B cell (primary cell): ENCODE data around the gene NPR2.

Source experiments
- EZH2 ChIP-seq: IDR thresholded peaks from 2 replicates; pipeline ENCODE4 v1.6.1; 2012; ENCODE audit warnings: borderline replicate concordance, low read depth, mild to moderate bottlenecking, moderate library complexity, low read length; ENCODE audit not compliant: insufficient read depth, poor library complexity, severe bottlenecking
- TF ChIP-seq, protein P1 (sequence below): fragments of 200-600 bp; IDR thresholded peaks from one replicate; pipeline ENCODE4 v1.8.0; 2022; ENCODE audit warnings: antibody characterized with exemption, mild to moderate bottlenecking

DNA sequence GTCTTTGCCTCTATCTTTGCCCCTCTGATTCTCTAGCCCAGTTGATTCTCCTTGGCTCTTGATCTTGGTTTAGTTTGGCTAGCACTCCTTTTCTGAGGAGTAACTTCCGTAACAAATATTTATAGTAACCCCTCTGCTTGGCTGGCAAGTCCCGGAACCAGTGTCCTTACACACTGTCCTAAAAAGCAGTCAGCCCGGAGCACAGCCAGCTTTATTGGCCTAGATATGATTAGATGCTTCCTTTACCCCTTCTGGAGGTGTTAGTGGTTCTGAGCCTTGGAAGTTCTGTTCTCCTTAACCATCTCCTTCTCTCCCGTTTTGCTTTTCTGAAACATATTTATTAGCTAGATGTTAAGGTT lies 20.3 kb upstream of the NPR2 start:
- TF ChIP-seq, protein P1, sequence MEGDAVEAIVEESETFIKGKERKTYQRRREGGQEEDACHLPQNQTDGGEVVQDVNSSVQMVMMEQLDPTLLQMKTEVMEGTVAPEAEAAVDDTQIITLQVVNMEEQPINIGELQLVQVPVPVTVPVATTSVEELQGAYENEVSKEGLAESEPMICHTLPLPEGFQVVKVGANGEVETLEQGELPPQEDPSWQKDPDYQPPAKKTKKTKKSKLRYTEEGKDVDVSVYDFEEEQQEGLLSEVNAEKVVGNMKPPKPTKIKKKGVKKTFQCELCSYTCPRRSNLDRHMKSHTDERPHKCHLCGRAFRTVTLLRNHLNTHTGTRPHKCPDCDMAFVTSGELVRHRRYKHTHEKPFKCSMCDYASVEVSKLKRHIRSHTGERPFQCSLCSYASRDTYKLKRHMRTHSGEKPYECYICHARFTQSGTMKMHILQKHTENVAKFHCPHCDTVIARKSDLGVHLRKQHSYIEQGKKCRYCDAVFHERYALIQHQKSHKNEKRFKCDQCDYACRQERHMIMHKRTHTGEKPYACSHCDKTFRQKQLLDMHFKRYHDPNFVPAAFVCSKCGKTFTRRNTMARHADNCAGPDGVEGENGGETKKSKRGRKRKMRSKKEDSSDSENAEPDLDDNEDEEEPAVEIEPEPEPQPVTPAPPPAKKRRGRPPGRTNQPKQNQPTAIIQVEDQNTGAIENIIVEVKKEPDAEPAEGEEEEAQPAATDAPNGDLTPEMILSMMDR, result no peak
- TF ChIP-seq EZH2, result no peak
